BLaER1 (cell line): ENCODE data around the gene FRMD3.

Source experiments
- H3K27ac ChIP-seq: shearing (Covaris generic); formaldehyde crosslinking; 2 replicates; pipeline ENCODE4 v1.8.1; 2022
- H3K27me3 ChIP-seq: shearing (Covaris generic); formaldehyde crosslinking; 2 replicates; pipeline ENCODE4 v1.8.1; 2022
- H3K36me3 ChIP-seq: shearing (Covaris generic); formaldehyde crosslinking; 2 replicates; pipeline ENCODE4 v1.8.1; 2022
- H3K4me1 ChIP-seq: shearing (Covaris generic); formaldehyde crosslinking; 2 replicates; pipeline ENCODE4 v1.8.1; 2022
- H3K4me2 ChIP-seq: shearing (Covaris generic); formaldehyde crosslinking; 2 replicates; pipeline ENCODE4 v1.8.1; 2022
- H3K4me3 ChIP-seq: shearing (Covaris generic); formaldehyde crosslinking; 2 replicates; pipeline ENCODE4 v1.8.1; 2022
- H3K9ac ChIP-seq: shearing (Covaris generic); formaldehyde crosslinking; 2 replicates; pipeline ENCODE4 v1.8.1; 2022
- H3K9me3 ChIP-seq: shearing (Covaris generic); formaldehyde crosslinking; 2 replicates; pipeline ENCODE4 v1.8.1; 2022
- H4K20me1 ChIP-seq: shearing (Covaris generic); formaldehyde crosslinking; 2 replicates; pipeline ENCODE4 v1.8.1; 2022
- Cebpa-rat ChIP-seq: shearing (Covaris generic); IDR thresholded peaks from 2 replicates; pipeline ENCODE4 v1.8.1; 2022

Gene FRMD3

GRCh38 chr9:83445703-83446265, 92.4 kb downstream of the FRMD3 start:
- H3K4me3 ChIP-seq = no peak overlapping the region
- H3K27me3 ChIP-seq = no peaks in the 10 kb centered on the region
- H3K9ac ChIP-seq = no peak overlapping the region
- no peaks in the 10 kb centered on the region for H4K20me1 ChIP-seq
- H3K36me3 ChIP-seq = no peaks in the 10 kb centered on the region
- no peaks in the 10 kb centered on the region for H3K4me1 ChIP-seq
- H3K4me2 ChIP-seq = no peak overlapping the region
- TF ChIP-seq Cebpa-rat = no peak
- H3K27ac ChIP-seq = no peak overlapping the region
- H3K9me3 ChIP-seq = no peaks in the 10 kb centered on the region

- no peak overlapping the region for H3K27ac ChIP-seq
- H3K4me2 ChIP-seq = no peak overlapping the region
- no peaks in the 10 kb centered on the region for H3K9me3 ChIP-seq
- no peaks in the 10 kb centered on the region for H4K20me1 ChIP-seq
- no peaks in the 10 kb centered on the region for H3K36me3 ChIP-seq
- no peaks in the 10 kb centered on the region for H3K27me3 ChIP-seq
- H3K4me3 ChIP-seq = no peak overlapping the region
- no peak overlapping the region for H3K9ac ChIP-seq
- no peaks in the 10 kb centered on the region for H3K4me1 ChIP-seq
- TF ChIP-seq Cebpa-rat = no peak
Measured at GRCh38 chr9:83444110-83444509, 94.1 kb downstream of the FRMD3 start.

GRCh38 chr9:83441390-83441789, 96.8 kb downstream of the FRMD3 start:
- no peak overlapping the region for H3K27ac ChIP-seq
- no peaks in the 10 kb centered on the region for H3K4me1 ChIP-seq
- H3K9me3 ChIP-seq = no peaks in the 10 kb centered on the region
- no peak overlapping the region for H3K4me2 ChIP-seq
- H3K4me3 ChIP-seq = no peak overlapping the region
- H3K27me3 ChIP-seq = no peaks in the 10 kb centered on the region
- H4K20me1 ChIP-seq = no peaks in the 10 kb centered on the region
- no peak overlapping the region for H3K9ac ChIP-seq
- H3K36me3 ChIP-seq = no peaks in the 10 kb centered on the region
- no peak for TF ChIP-seq Cebpa-rat

- no peak for TF ChIP-seq Cebpa-rat
- Histone ChIP-seq H3K4me1 (no peaks in the 10 kb centered on the region), H3K27me3 (no peaks in the 10 kb centered on the region), H3K27ac (no peak overlapping the region), H3K4me2 (no peak overlapping the region), H3K9me3 (no peaks in the 10 kb centered on the region), H3K36me3 (no peaks in the 10 kb centered on the region), H3K9ac (no peak overlapping the region), H4K20me1 (no peaks in the 10 kb centered on the region), H3K4me3 (no peak overlapping the region)
Measured at GRCh38 chr9:83440641-83441040, 97.6 kb downstream of the FRMD3 start.

- H4K20me1 ChIP-seq = no peaks in the 10 kb centered on the region
- TF ChIP-seq Cebpa-rat = no peak
- H3K9me3 ChIP-seq = no peaks in the 10 kb centered on the region
- H3K9ac ChIP-seq = no peak overlapping the region
- H3K4me2 ChIP-seq = no peak overlapping the region
- H3K27me3 ChIP-seq = no peaks in the 10 kb centered on the region
- H3K36me3 ChIP-seq = no peaks in the 10 kb centered on the region
- no peaks in the 10 kb centered on the region for H3K4me1 ChIP-seq
- H3K4me3 ChIP-seq = no peak overlapping the region
- no peak overlapping the region for H3K27ac ChIP-seq
Measured at GRCh38 chr9:83435301-83435700, 102.9 kb downstream of the FRMD3 start.

GRCh38 chr9:83434254-83434653, 103.9 kb downstream of the FRMD3 start:
- TF ChIP-seq Cebpa-rat = no peak
- no peak overlapping the region for H3K9ac ChIP-seq

GRCh38 chr9:83433846-83434245, 104.4 kb downstream of the FRMD3 start:
- no peaks in the 10 kb centered on the region for H3K9me3 ChIP-seq
- H3K27ac ChIP-seq = no peak overlapping the region
- no peaks in the 10 kb centered on the region for H3K36me3 ChIP-seq
- H3K27me3 ChIP-seq = no peaks in the 10 kb centered on the region
- no peak for TF ChIP-seq Cebpa-rat
- H3K4me1 ChIP-seq = no peaks in the 10 kb centered on the region
- H3K4me2 ChIP-seq = no peak overlapping the region
- H3K9ac ChIP-seq = no peak overlapping the region
- no peaks in the 10 kb centered on the region for H4K20me1 ChIP-seq
- H3K4me3 ChIP-seq = no peak overlapping the region

More at GRCh38 chr9:83434254-83434653, 103.9 kb downstream of the FRMD3 start:
- Histone ChIP-seq H3K4me3 (no peak overlapping the region), H4K20me1 (no peaks in the 10 kb centered on the region), H3K4me1 (no peaks in the 10 kb centered on the region), H3K36me3 (no peaks in the 10 kb centered on the region), H3K4me2 (no peak overlapping the region), H3K27ac (no peak overlapping the region), H3K9me3 (no peaks in the 10 kb centered on the region), H3K27me3 (no peaks in the 10 kb centered on the region)

GRCh38 chr9:83432877-83433550, 105.2 kb downstream of the FRMD3 start:
- Histone ChIP-seq H3K9ac (no peak overlapping the region), H3K27me3 (no peaks in the 10 kb centered on the region), H4K20me1 (no peaks in the 10 kb centered on the region), H3K36me3 (no peaks in the 10 kb centered on the region), H3K4me3 (no peak overlapping the region), H3K9me3 (no peaks in the 10 kb centered on the region), H3K27ac (no peak overlapping the region), H3K4me1 (no peaks in the 10 kb centered on the region), H3K4me2 (no peak overlapping the region)
- no peak for TF ChIP-seq Cebpa-rat

GRCh38 chr9:83432104-83432627, 106.0 kb downstream of the FRMD3 start:
- Histone ChIP-seq H3K4me2 (no peak overlapping the region), H3K27me3 (no peaks in the 10 kb centered on the region), H3K4me3 (no peak overlapping the region), H4K20me1 (no peaks in the 10 kb centered on the region), H3K27ac (no peak overlapping the region), H3K9me3 (no peaks in the 10 kb centered on the region), H3K9ac (no peak overlapping the region), H3K4me1 (no peaks in the 10 kb centered on the region), H3K36me3 (no peaks in the 10 kb centered on the region)
- no peak for TF ChIP-seq Cebpa-rat
